GM12878 (cell line): Measurements from ENCODE around the gene EIF4EBP2. TPM values are rescaled to one million over a fixed set of nuclear protein-coding genes. Genes with fewer than 3 reads are reported as not detected.

Experiments
- BCL3 ChIP-seq: IDR thresholded peaks from 2 replicates; pipeline ENCODE4 v1.6.1; 2011; ENCODE audit warnings: borderline replicate concordance, low read depth, mild to moderate bottlenecking, moderate library complexity, low read length; ENCODE audit not compliant: insufficient read depth, poor library complexity, severe bottlenecking
- BHLHE40 ChIP-seq, 2 experiments: fragments of 450-650 bp in 1 of 2; IDR thresholded peaks; 2 replicates each; pipeline ENCODE4 v1.6.1; 2011 to 2017; ENCODE audit warnings: low read depth in 2 of 2, borderline replicate concordance in 1 of 2, improper control_type of control experiment in 1 of 2, low read length in 1 of 2, mild to moderate bottlenecking in 1 of 2
- CEBPZ ChIP-seq: fragments of 150-350 bp; IDR thresholded peaks from 2 replicates; pipeline ENCODE4 v1.6.1; 2016; ENCODE audit warnings: low read depth, low read length
- CHD1 ChIP-seq: IDR thresholded peaks from 2 replicates; pipeline ENCODE4 v1.6.1; 2012; ENCODE audit warnings: low read depth, low read length, improper control_type of control experiment
- JUND ChIP-seq: IDR thresholded peaks from 2 replicates; pipeline ENCODE4 v1.6.1; 2012; ENCODE audit warnings: low read depth, mild to moderate bottlenecking, low read length, improper control_type of control experiment, moderate library complexity
- MLLT1 ChIP-seq: fragments of 450-650 bp; IDR thresholded peaks from 2 replicates; pipeline ENCODE4 v1.6.1; 2016; ENCODE audit warnings: mild to moderate bottlenecking
- NFYB ChIP-seq: IDR thresholded peaks from 2 replicates; pipeline ENCODE4 v1.6.1; 2011; ENCODE audit warnings: low read depth, mild to moderate bottlenecking, low read length, improper control_type of control experiment, moderate library complexity; ENCODE audit not compliant: insufficient read depth
- PAX8 ChIP-seq: fragments of 450-650 bp; IDR thresholded peaks from 2 replicates; pipeline ENCODE4 v1.6.1; 2017; ENCODE audit warnings: mild to moderate bottlenecking, moderate library complexity
- RCOR1 ChIP-seq: conservative IDR thresholded peaks from 2 replicates; pipeline ENCODE4 v1.6.1; 2012; ENCODE audit warnings: low read depth, low read length, improper control_type of control experiment
- RELB ChIP-seq: fragments of 450-650 bp; IDR thresholded peaks from 2 replicates; pipeline ENCODE4 v1.6.1; 2017; ENCODE audit warnings: low read depth, mild to moderate bottlenecking, moderate library complexity
- SP1 ChIP-seq: IDR thresholded peaks from one replicate; pipeline ENCODE4 v1.6.1; 2011; ENCODE audit warnings: low read depth, low read length
- SREBF2 ChIP-seq: IDR thresholded peaks from 2 replicates; pipeline ENCODE4 v1.6.1; 2012; ENCODE audit warnings: mild to moderate bottlenecking, low read length
- STAT3 ChIP-seq: IDR thresholded peaks from 2 replicates; pipeline ENCODE4 v1.6.1; 2011; ENCODE audit warnings: low read depth, low read length, improper control_type of control experiment
- TCF7 ChIP-seq: IDR thresholded peaks from 2 replicates; pipeline ENCODE4 v1.6.1; 2014; ENCODE audit warnings: antibody characterized with exemption, borderline replicate concordance
- ZNF207 ChIP-seq: fragments of 450-650 bp; IDR thresholded peaks from 2 replicates; pipeline ENCODE4 v1.6.1; 2014; ENCODE audit warnings: antibody characterized with exemption, mild to moderate bottlenecking, borderline replicate concordance
- ZNF274 ChIP-seq: IDR thresholded peaks from one replicate; pipeline ENCODE4 v1.8.0; 2011; ENCODE audit not compliant: insufficient read length, insufficient read depth
- ZNF592 ChIP-seq: fragments of 450-650 bp; IDR thresholded peaks from 2 replicates; pipeline ENCODE4 v1.6.1; 2017; ENCODE audit warnings: mild to moderate bottlenecking, moderate library complexity
- polyA plus RNA-seq, 11 experiments: library from polyadenylated mRNA; depleted of rRNA in 4 of 11; unstranded in 6 of 11; stranded (reverse) in 5 of 11; fragments of >200 nt; fragmentation: Nextera tagmentation in 4 of 11; fragmentation: Illumina TruSeq in 1 of 11; extraction: Ambion mirVana in 4 of 11; extraction: Trizol in 1 of 11; gene quantifications; 1 replicate in 1 of 11; 2 replicates in 10 of 11; pipeline versions ENCODE4 v1.2.1 to v1.2.3, GENCODE V29; 2011 to 2016; ENCODE audit warnings: inconsistent platforms in 2 of 11, missing spikeins in 2 of 11, low read depth in 1 of 11
- total RNA-seq, 4 experiments: library from RNA; depleted of rRNA in 3 of 4; stranded (reverse); fragments of >200 nt in 3 of 4; fragmentation: Illumina TruSeq in 1 of 4; extraction: Trizol in 1 of 4; gene quantifications; 2 replicates each; pipeline versions ENCODE4 v1.2.1 to v1.2.3, GENCODE V29; 2013 to 2021

EIF4EBP2 gene
- total and polyA plus RNA-seq, 10 of the 15 experiments (the other 5 are each of a cell fraction or from before 2014, with no cell fraction given), result 14.4 to 51.3 (median 28.9) TPM

GRCh38 chr10:70404036-70404786 lies at the start of gene EIF4EBP2 (continued):
- TF ChIP-seq CEBPZ (no peak), TCF7 (no peak), RELB (no peak), ZNF274 (no peak), BHLHE40 (IDR thresholded peaks at IDR 0.05; ENCODE audit: borderline replicate concordance in 1 of 2, low read depth in 2 of 2, low read length in 1 of 2) (0 out of 4 replicates have a peak, but pooled peaks of 1 of the 2 experiments have one; percentile 45), NFYB (no peak), SP1 (peak; percentile 43), SREBF2 (no peak), BCL3 (no peak), MLLT1 (no peak), PAX8 (no peak), JUND (no peak), STAT3 (no peak), ZNF207 (no peak), CHD1 (no peak), RCOR1 (no peak), ZNF592 (no peak)
